ENCODE results near the gene PRPS1L1. TPM values are rescaled to one million over a fixed set of nuclear protein-coding genes. Genes with fewer than 3 reads are reported as not detected.
A peak's percentile ranks its signal among the peaks of the same experiment; 100 is the strongest.

The PRPS1L1 gene
- total RNA-seq, 1 donor from 2014 or later, result not detected

GRCh38 chr7:18018296-18019215 lies 9.1 kb downstream of the PRPS1L1 start:
- ATAC-seq (no peak), DNase-seq (ENCODE audit: missing footprints) (no peak)
- intact Hi-C loops (cut with DNase I), result no loop called here

GRCh38 chr7:18016547-18017444 lies 10.8 kb downstream of the PRPS1L1 start:
- ATAC-seq, result no peak
- intact Hi-C loops (cut with DNase I), result no loop called here
- no peak for DNase-seq (ENCODE audit: missing footprints)

GRCh38 chr7:18013936-18014335 lies 13.7 kb downstream of the PRPS1L1 start:
- DNase-seq (ENCODE audit: missing footprints) (no peak), ATAC-seq (no peak)
- intact Hi-C loops (cut with DNase I), result no loop called here

- no peak for DNase-seq (ENCODE audit: missing footprints)
- ATAC-seq, result no peak
- intact Hi-C loops (cut with DNase I), result no loop called here
These were observed 23.3 kb downstream of the PRPS1L1 start for GRCh38 chr7:18004372-18004771.

GRCh38 chr7:18003286-18003994 lies 24.2 kb downstream of the PRPS1L1 start:
- intact Hi-C loops (cut with DNase I), result no loop called here
- no peak for DNase-seq (ENCODE audit: missing footprints)

GRCh38 chr7:17998692-17999091 lies 29.0 kb downstream of the PRPS1L1 start:
- ATAC-seq, result no peak

More at GRCh38 chr7:18003286-18003994, 24.2 kb downstream of the PRPS1L1 start:
- ATAC-seq, result no peak

GRCh38 chr7:17996442-17997223 lies 31.0 kb downstream of the PRPS1L1 start:
- intact Hi-C loops (cut with DNase I), result loop anchor here (10.0 kb wide), 1 partner anchor 328 kb away; no protein-coding TSS in a partner anchor
- no peak for ATAC-seq
- no peak for DNase-seq (ENCODE audit: missing footprints)

More at GRCh38 chr7:17998692-17999091, 29.0 kb downstream of the PRPS1L1 start:
- no peak for DNase-seq (ENCODE audit: missing footprints)
- intact Hi-C loops (cut with DNase I), result loop anchor here (10.0 kb wide), 1 partner anchor 326 kb away; no protein-coding TSS in a partner anchor

- ATAC-seq (no peak), DNase-seq (ENCODE audit: missing footprints) (no peak)
These were observed 31.6 kb downstream of the PRPS1L1 start for GRCh38 chr7:17996040-17996439.

GRCh38 chr7:17994079-17994850 lies 33.4 kb downstream of the PRPS1L1 start:
- ATAC-seq (no peak), DNase-seq (ENCODE audit: missing footprints) (no peak)
- intact Hi-C loops (cut with DNase I), result loop anchor here (10.0 kb wide), 1 partner anchor 331 kb away; no protein-coding TSS in a partner anchor

More at GRCh38 chr7:17996040-17996439, 31.6 kb downstream of the PRPS1L1 start:
- intact Hi-C loops (cut with DNase I), result loop anchor here (10.0 kb wide), 1 partner anchor 329 kb away; no protein-coding TSS in a partner anchor

- ATAC-seq (no peak), DNase-seq (ENCODE audit: missing footprints) (no peak)
- intact Hi-C loops (cut with DNase I), result loop anchor here (10.0 kb wide), 1 partner anchor 333 kb away; no protein-coding TSS in a partner anchor
These were observed 35.6 kb downstream of the PRPS1L1 start for GRCh38 chr7:17991866-17992648.

GRCh38 chr7:17990761-17991160 lies 36.9 kb downstream of the PRPS1L1 start:
- intact Hi-C loops (cut with DNase I), result loop anchor here (10.0 kb wide), 1 partner anchor 334 kb away; no protein-coding TSS in a partner anchor
- ATAC-seq, result no peak
- DNase-seq (ENCODE audit: missing footprints), result no peak

GRCh38 chr7:17989546-17989945 lies 38.1 kb downstream of the PRPS1L1 start:
- intact Hi-C loops (cut with DNase I), result loop anchor here (10.0 kb wide), 1 partner anchor 235 kb away; no protein-coding TSS in a partner anchor

GRCh38 chr7:17988858-17989257 lies 38.8 kb downstream of the PRPS1L1 start:
- ATAC-seq, result no peak
- DNase-seq (ENCODE audit: missing footprints), result no peak
- intact Hi-C loops (cut with DNase I), result loop anchor here (10.0 kb wide), 1 partner anchor 236 kb away; no protein-coding TSS in a partner anchor

More at GRCh38 chr7:17989546-17989945, 38.1 kb downstream of the PRPS1L1 start:
- ATAC-seq (no peak), DNase-seq (ENCODE audit: missing footprints) (no peak)

GRCh38 chr7:17988141-17988540 lies 39.5 kb downstream of the PRPS1L1 start:
- ATAC-seq (no peak), DNase-seq (ENCODE audit: missing footprints) (no peak)
- intact Hi-C loops (cut with DNase I), result loop anchor here (10.0 kb wide), 1 partner anchor 237 kb away; no protein-coding TSS in a partner anchor

GRCh38 chr7:17986851-17987250 lies 40.8 kb downstream of the PRPS1L1 start:
- DNase-seq (ENCODE audit: missing footprints) (no peak), ATAC-seq (peak; percentile 62)
- intact Hi-C loops (cut with DNase I), result loop anchor here (10.0 kb wide), 1 partner anchor 238 kb away; no protein-coding TSS in a partner anchor
